NCI-H82 treated with DMSO at 0.1 percent for 48 hours (cell line): Measurements from ENCODE around the gene ERBB2.
"Not testable (repeated sequence)": the region's sequence is repeated elsewhere in the genome, so short reads cannot be mapped to it uniquely, and the experiment has no call there.

Experiments
- DNase-seq: peaks from one replicate; lab custom pipeline; 2025; ENCODE audit not compliant: unreplicated experiment; lab: John Stamatoyannopoulos, UW

Gene ERBB2

GRCh38 chr17:39702901-39703893 lies 3.3 kb downstream of the ERBB2 start:
- DNase-seq, result no peak

GRCh38 chr17:39703913-39704312 lies 4.0 kb downstream of the ERBB2 start:
- DNase-seq, result no peak

GRCh38 chr17:39704821-39705551 lies 5.1 kb downstream of the ERBB2 start:
- no peak for DNase-seq

- no peak for DNase-seq
Measured at GRCh38 chr17:39705786-39706348, 6.0 kb downstream of the ERBB2 start.

- DNase-seq, result no peak
Measured at GRCh38 chr17:39706383-39706782, 6.5 kb downstream of the ERBB2 start.

- no peak for DNase-seq
Measured at GRCh38 chr17:39706921-39707337, 7.1 kb downstream of the ERBB2 start.

- DNase-seq, result no peak
Measured at GRCh38 chr17:39709319-39709997, 9.6 kb downstream of the ERBB2 start.

GRCh38 chr17:39709998-39710964 lies 10.4 kb downstream of the ERBB2 start:
- DNase-seq, result no peak

GRCh38 chr17:39711071-39711470 lies 11.2 kb downstream of the ERBB2 start:
- DNase-seq, result not testable (repeated sequence)

GRCh38 chr17:39711851-39712250 lies 12.0 kb downstream of the ERBB2 start:
- no peak for DNase-seq

GRCh38 chr17:39714234-39714633 lies 14.4 kb downstream of the ERBB2 start:
- no peak for DNase-seq

- no peak for DNase-seq
Measured at GRCh38 chr17:39715375-39716072, 15.7 kb downstream of the ERBB2 start.

GRCh38 chr17:39716073-39716818 lies 16.4 kb downstream of the ERBB2 start:
- DNase-seq, result no peak

- DNase-seq, result no peak
Measured at GRCh38 chr17:39716879-39717536, 17.1 kb downstream of the ERBB2 start.

- DNase-seq, result no peak
Measured at GRCh38 chr17:39717660-39718059, 17.8 kb downstream of the ERBB2 start.

- DNase-seq, result no peak
Measured at GRCh38 chr17:39719563-39720355, 19.9 kb downstream of the ERBB2 start.

GRCh38 chr17:39722104-39722503 lies 22.2 kb downstream of the ERBB2 start:
- no peak for DNase-seq
